ENCODE measurements around the gene VEGFA.

Gene VEGFA

GRCh38 chr6:43759136-43759906 is 10.7 kb upstream of the VEGFA start:
- DNase-seq (ENCODE audit: low read depth) = no peak

GRCh38 chr6:43759907-43760206 is 10.2 kb upstream of the VEGFA start:
- DNase-seq (ENCODE audit: low read depth) = no peak

- no peak for DNase-seq (ENCODE audit: low read depth)
Measured at GRCh38 chr6:43760210-43761168, 9.5 kb upstream of the VEGFA start.

GRCh38 chr6:43761666-43762409 is 8.2 kb upstream of the VEGFA start:
- DNase-seq (ENCODE audit: low read depth) = no peak

GRCh38 chr6:43762410-43762768 is 7.6 kb upstream of the VEGFA start:
- no peak for DNase-seq (ENCODE audit: low read depth)

GRCh38 chr6:43762966-43763695 is 6.9 kb upstream of the VEGFA start:
- DNase-seq (ENCODE audit: low read depth) = no peak

- no peak for DNase-seq (ENCODE audit: low read depth)
Measured at GRCh38 chr6:43763812-43764522, 6.0 kb upstream of the VEGFA start.

GRCh38 chr6:43764772-43765171 is 5.2 kb upstream of the VEGFA start:
- no peak for DNase-seq (ENCODE audit: low read depth)

GRCh38 chr6:43765776-43766499 is 4.1 kb upstream of the VEGFA start:
- no peak for DNase-seq (ENCODE audit: low read depth)

GRCh38 chr6:43766500-43766853 is 3.5 kb upstream of the VEGFA start:
- DNase-seq (ENCODE audit: low read depth) = no peak

- no peak for DNase-seq (ENCODE audit: low read depth)
Measured at GRCh38 chr6:43766964-43767461, 3.0 kb upstream of the VEGFA start.

- DNase-seq (ENCODE audit: low read depth) = no peak
Measured at GRCh38 chr6:43767553-43768505, 2.2 kb upstream of the VEGFA start.

- no peak for DNase-seq (ENCODE audit: low read depth)
Measured at GRCh38 chr6:43768506-43768860, 1.5 kb upstream of the VEGFA start.

- DNase-seq (ENCODE audit: low read depth) = no peak
Measured at GRCh38 chr6:43768983-43769525, 957 bp upstream of the VEGFA start.

- no peak for DNase-seq (ENCODE audit: low read depth)
Measured at GRCh38 chr6:43770372-43771209, 580 bp downstream of the VEGFA start.

- peak; percentile 33 for DNase-seq (ENCODE audit: low read depth)
Measured at GRCh38 chr6:43771210-43771857, 1.3 kb downstream of the VEGFA start.

- no peak for DNase-seq (ENCODE audit: low read depth)
Measured at GRCh38 chr6:43771858-43772680, 2.1 kb downstream of the VEGFA start.
